DOHH2 (cell line): ENCODE data around the gene AUTS2.

Source experiments
- H3F3A ChIP-seq: fragments of 200-600 bp; sonication (generic), shearing (Covaris generic); 2 replicates; pipeline ENCODE4 v1.6.0; 2016; ENCODE audit warnings: antibody characterized with exemption, mild to moderate bottlenecking; ENCODE audit not compliant: control insufficient read depth, insufficient read depth
- H3K27ac ChIP-seq: fragments of 200-600 bp; sonication (generic); 2 replicates; pipeline ENCODE4 v1.5.1; 2014; ENCODE audit warnings: low read depth, mild to moderate bottlenecking, low read length, moderate library complexity
- H3K27me3 ChIP-seq: fragments of 200-600 bp; sonication (generic); 2 replicates; pipeline ENCODE4 v1.6.1; 2014; ENCODE audit warnings: mild to moderate bottlenecking, low read length, mixed read lengths; ENCODE audit not compliant: control insufficient read depth
- H3K36me3 ChIP-seq: fragments of 200-600 bp; sonication (generic); 2 replicates; pipeline ENCODE4 v1.6.1; 2014; ENCODE audit warnings: mild to moderate bottlenecking, low read length, moderate library complexity, mixed read lengths; ENCODE audit not compliant: control insufficient read depth
- H3K4me1 ChIP-seq: fragments of 200-600 bp; sonication (generic); 2 replicates; pipeline ENCODE4 v1.6.1; 2014; ENCODE audit warnings: mild to moderate bottlenecking, low read length, mixed read lengths; ENCODE audit not compliant: control insufficient read depth
- H3K4me2 ChIP-seq: fragments of 200-600 bp; sonication (generic); 2 replicates; pipeline ENCODE4 v1.6.0; 2014; ENCODE audit warnings: mild to moderate bottlenecking, low read length, moderate library complexity
- H3K4me3 ChIP-seq: fragments of 200-600 bp; sonication (generic); 2 replicates; pipeline ENCODE4 v1.5.1; 2014; ENCODE audit warnings: mild to moderate bottlenecking, low read length, mixed read lengths
- H3K79me2 ChIP-seq: fragments of 200-600 bp; sonication (generic); 2 replicates; pipeline ENCODE4 v1.6.1; 2014; ENCODE audit warnings: mild to moderate bottlenecking, low read length, mixed read lengths; ENCODE audit not compliant: control insufficient read depth
- H3K9me2 ChIP-seq: fragments of 200-600 bp; sonication (generic); replicated peaks from 2 replicates; pipeline ENCODE4 v1.6.1; 2014; ENCODE audit warnings: mild to moderate bottlenecking, low read length, mixed read lengths; ENCODE audit not compliant: control insufficient read depth
- H3K9me3 ChIP-seq: fragments of 200-600 bp; sonication (generic); 2 replicates; pipeline ENCODE4 v1.6.1; 2014; ENCODE audit warnings: antibody characterized with exemption, low read length, mixed read lengths; ENCODE audit not compliant: control insufficient read depth, insufficient read depth
- H4K20me1 ChIP-seq: fragments of 200-600 bp; sonication (generic); 2 replicates; pipeline ENCODE4 v1.6.0; 2014; ENCODE audit warnings: low read depth, mild to moderate bottlenecking, antibody characterized with exemption, low read length, moderate library complexity; ENCODE audit not compliant: control insufficient read depth, insufficient read depth
- CTCF ChIP-seq: fragments of 200-600 bp; sonication (generic); IDR thresholded peaks from one replicate; pipeline ENCODE4 v1.5.1; 2014; ENCODE audit warnings: antibody characterized with exemption, mild to moderate bottlenecking, low read depth, low read length; ENCODE audit not compliant: poor library complexity, severe bottlenecking
- EZH2phosphoT487 ChIP-seq: fragments of 200-600 bp; sonication (generic); IDR thresholded peaks from 2 replicates; pipeline ENCODE4 v1.6.1; 2017; ENCODE audit warnings: borderline replicate concordance, mild to moderate bottlenecking, antibody characterized with exemption, low read length, moderate library complexity, mixed read lengths

AUTS2 gene

GRCh38 chr7:69796416-69796815, 198.1 kb downstream of the AUTS2 start:
- Histone ChIP-seq H3K9me2 (no peaks in the 10 kb centered on the region), H3K36me3 (no peaks in the 10 kb centered on the region), H4K20me1 (peaks cover 18% of the 10 kb centered on the region; the same call in 1 of the 2 replicates), H3K4me2 (no peak overlapping the region), H3K27ac (no peak overlapping the region), H3K79me2 (peaks cover 77% of the 10 kb centered on the region), H3K27me3 (no peaks in the 10 kb centered on the region), H3K9me3 (no peaks in the 10 kb centered on the region), H3K4me3 (no peak overlapping the region), H3K4me1 (peaks cover 41% of the 10 kb centered on the region), H3F3A (no peaks in the 10 kb centered on the region)
- TF ChIP-seq EZH2phosphoT487 (no peak), CTCF (no peak)

GRCh38 chr7:69799048-69799697, 200.9 kb downstream of the AUTS2 start:
- H3K4me2 ChIP-seq = peak overlapping the region; percentile 6; the same call in 1 of the 2 replicates
- no peaks in the 10 kb centered on the region for H3K9me3 ChIP-seq
- no peak for TF ChIP-seq CTCF
- TF ChIP-seq EZH2phosphoT487 = no peak
- no peak overlapping the region for H3K27ac ChIP-seq
- peaks cover 81% of the 10 kb centered on the region for H3K79me2 ChIP-seq
- H3F3A ChIP-seq = no peaks in the 10 kb centered on the region
- peaks cover 68% of the 10 kb centered on the region for H3K4me1 ChIP-seq
- no peaks in the 10 kb centered on the region for H3K36me3 ChIP-seq
- no peak overlapping the region for H3K4me3 ChIP-seq
- no peaks in the 10 kb centered on the region for H3K27me3 ChIP-seq
- no peaks in the 10 kb centered on the region for H3K9me2 ChIP-seq
- 0 out of 2 replicates have a peak, but pooled peaks cover 3% of the 10 kb centered on the region for H4K20me1 ChIP-seq

GRCh38 chr7:69799990-69800389, 201.7 kb downstream of the AUTS2 start:
- Histone ChIP-seq H3K27ac (no peak overlapping the region), H3K9me3 (no peaks in the 10 kb centered on the region), H3K79me2 (peaks cover 84% of the 10 kb centered on the region), H3K36me3 (no peaks in the 10 kb centered on the region), H4K20me1 (0 out of 2 replicates have a peak, but pooled peaks cover 3% of the 10 kb centered on the region), H3F3A (no peaks in the 10 kb centered on the region), H3K4me3 (no peak overlapping the region), H3K9me2 (no peaks in the 10 kb centered on the region), H3K4me2 (no peak overlapping the region), H3K4me1 (peaks cover 76% of the 10 kb centered on the region), H3K27me3 (no peaks in the 10 kb centered on the region)
- TF ChIP-seq EZH2phosphoT487 = no peak
- no peak for TF ChIP-seq CTCF
